Limb (tissue), 2 donors: ENCODE data around the gene MZT1.

Experiments
- DNase-seq, 2 donors: peaks; one replicate each; pipeline ENCODE4 v3.0.0-alpha.2; 2016; ENCODE audit errors: extremely low spot score in 2 of 2

Gene MZT1

DNA sequence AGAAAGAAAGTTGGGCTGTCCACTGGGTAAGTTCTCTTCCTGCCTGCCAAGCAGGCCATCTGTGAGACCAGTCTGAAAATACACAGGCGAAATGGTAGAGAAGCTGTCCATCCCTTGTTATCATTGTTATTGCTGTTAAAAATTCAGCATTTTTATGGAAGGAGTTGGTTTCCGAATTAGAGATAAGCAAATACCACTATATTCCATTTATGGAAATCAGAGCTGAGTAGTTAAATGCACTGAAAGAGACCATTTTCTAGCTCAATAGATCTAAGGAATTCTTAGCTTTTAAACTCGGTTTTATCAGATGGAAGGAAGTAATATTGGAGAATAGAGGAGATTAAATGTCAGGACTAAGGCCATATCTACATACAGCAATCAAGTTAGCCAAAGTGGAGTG lies 40.7 kb downstream of the MZT1 start:
- no peak for DNase-seq

DNA sequence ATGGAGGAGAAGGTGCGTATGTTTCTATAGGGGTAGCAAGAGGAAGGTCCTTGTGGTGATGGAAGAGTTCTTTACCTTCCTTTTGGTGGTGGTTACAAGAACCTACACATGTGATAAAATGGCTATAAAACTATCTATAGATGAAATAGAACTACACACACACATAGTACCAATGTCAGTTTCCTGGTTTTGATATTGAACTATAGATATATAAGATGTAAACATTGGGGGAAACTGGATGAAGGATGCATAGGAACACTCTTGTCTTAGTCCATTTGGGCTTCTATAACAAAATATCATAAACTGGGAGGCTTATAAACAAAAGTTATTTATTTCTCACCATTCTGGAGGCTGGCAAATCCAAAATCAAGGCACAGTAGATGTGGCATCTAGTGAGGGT lies 47.1 kb downstream of the MZT1 start:
- no peak for DNase-seq

DNA sequence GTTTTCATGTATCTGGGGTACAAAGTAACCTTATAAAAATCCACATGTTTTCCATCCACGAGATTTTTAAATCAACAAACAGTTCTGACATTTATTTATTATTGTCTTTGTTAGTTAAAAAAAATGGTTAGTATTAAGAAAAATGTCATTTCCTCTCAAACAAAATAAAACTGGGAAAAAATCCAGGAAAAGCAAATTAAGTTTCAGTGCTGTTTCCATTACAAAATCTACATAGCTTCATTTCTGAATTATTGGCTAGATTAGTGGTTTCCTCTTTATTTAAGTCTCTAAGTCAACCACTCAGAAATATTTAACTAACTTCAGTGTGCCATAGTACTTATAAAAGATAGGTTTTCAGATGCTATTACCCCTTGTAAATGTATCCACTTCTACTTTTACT lies 49.1 kb downstream of the MZT1 start:
- no peak for DNase-seq

DNA sequence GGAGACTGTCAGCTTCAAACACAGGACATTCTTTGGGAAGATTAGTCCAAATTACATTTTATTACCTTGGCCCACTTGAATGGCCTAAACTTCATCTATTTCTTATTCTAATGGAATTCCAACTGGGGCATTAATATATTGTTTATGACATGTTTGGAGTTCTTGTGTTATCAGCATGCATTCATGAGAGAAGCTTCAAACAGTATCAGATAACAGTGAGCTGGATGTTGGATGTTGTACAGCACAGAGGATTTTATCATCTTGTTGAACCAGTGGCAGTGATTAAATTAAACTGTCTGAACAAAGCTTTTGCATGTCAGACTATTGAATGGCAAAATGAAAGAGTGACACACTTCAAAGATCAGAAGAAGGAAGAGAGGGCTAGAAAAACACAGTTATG lies 50.0 kb downstream of the MZT1 start:
- no peak for DNase-seq

DNA sequence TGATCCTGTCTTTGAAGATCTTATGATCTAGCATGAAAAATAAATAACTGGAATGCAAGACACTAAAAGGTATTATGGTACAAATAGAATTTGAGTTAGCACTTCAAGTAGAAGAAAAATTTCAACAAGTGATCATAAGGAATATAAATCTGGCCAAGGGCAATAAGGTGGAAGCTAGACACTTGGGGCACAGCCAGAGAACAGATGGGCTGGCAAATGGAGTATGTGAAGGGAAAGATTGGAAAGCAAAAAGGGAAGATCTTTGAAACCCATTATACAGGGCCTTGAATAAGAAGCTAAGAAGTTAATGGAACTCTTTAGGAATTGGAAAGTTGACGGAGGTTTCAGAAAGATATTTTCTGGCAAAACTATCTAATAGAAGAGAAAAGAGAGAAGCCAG lies 61.0 kb downstream of the MZT1 start:
- DNase-seq = no peak

DNA sequence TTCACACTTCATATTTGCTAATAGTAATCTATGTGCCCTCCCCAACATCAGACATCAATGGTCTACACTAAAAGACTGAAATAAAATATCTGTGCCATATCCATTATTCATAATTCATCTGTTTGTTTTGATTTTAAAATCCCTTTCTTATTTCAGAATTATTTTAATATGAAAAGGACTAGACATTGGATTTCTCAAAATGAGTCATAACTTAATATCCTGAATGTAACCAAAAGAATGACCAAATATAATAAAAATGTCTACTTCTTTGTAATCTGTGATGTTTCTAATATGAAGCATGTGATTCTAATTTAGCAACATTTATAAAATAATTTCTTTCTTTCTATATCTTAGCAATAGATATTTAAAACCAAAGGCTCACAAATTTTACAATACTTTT lies 64.9 kb downstream of the MZT1 start:
- DNase-seq = no peak
